Raji (cell line): ENCODE results near the gene LARGE1.

Source experiments
- POLR2A ChIP-seq: IDR thresholded peaks from 2 replicates; pipeline ENCODE4 v1.6.1; 2011; ENCODE audit warnings: low read depth, low read length, control low read depth; ENCODE audit not compliant: insufficient read depth

LARGE1 gene

GRCh38 chr22:33677536-33677935 lies 242.7 kb downstream of the LARGE1 start:
- TF ChIP-seq POLR2A: no peak

- no peak for TF ChIP-seq POLR2A
These were observed 245.9 kb downstream of the LARGE1 start for GRCh38 chr22:33674357-33674756.

- no peak for TF ChIP-seq POLR2A
These were observed 250.5 kb downstream of the LARGE1 start for GRCh38 chr22:33669746-33670145.

- no peak for TF ChIP-seq POLR2A
These were observed 253.2 kb downstream of the LARGE1 start for GRCh38 chr22:33666961-33667619.

- TF ChIP-seq POLR2A: no peak
These were observed 253.9 kb downstream of the LARGE1 start for GRCh38 chr22:33666279-33666960.

- no peak for TF ChIP-seq POLR2A
These were observed 260.8 kb downstream of the LARGE1 start for GRCh38 chr22:33659448-33659847.

- no peak for TF ChIP-seq POLR2A
These were observed 261.5 kb downstream of the LARGE1 start for GRCh38 chr22:33658775-33659174.

- no peak for TF ChIP-seq POLR2A
These were observed 262.6 kb downstream of the LARGE1 start for GRCh38 chr22:33657670-33658069.

GRCh38 chr22:33656808-33657628 lies 263.3 kb downstream of the LARGE1 start:
- TF ChIP-seq POLR2A: no peak

- TF ChIP-seq POLR2A: no peak
These were observed 265.9 kb downstream of the LARGE1 start for GRCh38 chr22:33654173-33654895.

GRCh38 chr22:33653532-33654063 lies 266.7 kb downstream of the LARGE1 start:
- no peak for TF ChIP-seq POLR2A

- TF ChIP-seq POLR2A: no peak
These were observed 267.7 kb downstream of the LARGE1 start for GRCh38 chr22:33652615-33653014.

- TF ChIP-seq POLR2A: no peak
These were observed 270.0 kb downstream of the LARGE1 start for GRCh38 chr22:33650244-33650643.

- no peak for TF ChIP-seq POLR2A
These were observed 271.8 kb downstream of the LARGE1 start for GRCh38 chr22:33648478-33648877.

- TF ChIP-seq POLR2A: no peak
These were observed 279.4 kb downstream of the LARGE1 start for GRCh38 chr22:33640900-33641299.
